ENCODE data around the gene RRBP1.

Gene RRBP1

DNA sequence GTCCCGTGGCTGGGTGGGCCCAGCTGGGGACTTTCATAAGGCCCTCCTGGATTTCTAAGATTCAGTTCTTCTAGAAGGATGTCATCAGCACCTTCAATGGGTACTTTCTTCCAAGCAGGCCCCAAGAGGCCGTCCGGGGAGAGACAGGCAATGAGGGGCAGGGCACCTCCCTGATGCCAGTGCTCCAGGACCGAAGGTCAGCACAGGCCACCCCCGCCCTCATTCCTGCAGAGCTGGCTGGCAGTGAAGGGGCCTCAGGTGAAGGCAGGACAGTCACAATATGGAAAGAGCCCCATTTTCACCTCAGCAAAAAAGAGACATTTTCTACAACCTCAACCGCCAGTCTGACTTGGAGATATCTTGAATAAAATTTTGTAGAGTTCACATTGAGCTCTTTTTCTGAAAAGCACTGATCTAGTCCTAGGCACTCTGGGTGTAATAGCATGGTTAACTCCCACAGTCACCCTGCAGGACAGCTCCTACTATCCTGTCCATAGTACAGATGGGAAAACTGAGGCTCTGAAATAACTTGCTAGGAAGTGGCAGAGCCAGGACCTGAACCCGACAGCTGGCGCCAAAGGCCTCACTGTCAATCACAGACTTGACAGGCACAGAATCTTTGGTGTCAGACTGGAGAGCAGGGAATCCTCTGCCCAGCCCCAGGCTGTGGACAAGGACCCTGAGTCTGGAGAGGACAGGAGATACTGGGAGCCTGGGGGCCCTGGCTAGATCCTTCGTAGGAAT lies 50.3 kb downstream of the RRBP1 start:
- no peak for DNase-seq

DNA sequence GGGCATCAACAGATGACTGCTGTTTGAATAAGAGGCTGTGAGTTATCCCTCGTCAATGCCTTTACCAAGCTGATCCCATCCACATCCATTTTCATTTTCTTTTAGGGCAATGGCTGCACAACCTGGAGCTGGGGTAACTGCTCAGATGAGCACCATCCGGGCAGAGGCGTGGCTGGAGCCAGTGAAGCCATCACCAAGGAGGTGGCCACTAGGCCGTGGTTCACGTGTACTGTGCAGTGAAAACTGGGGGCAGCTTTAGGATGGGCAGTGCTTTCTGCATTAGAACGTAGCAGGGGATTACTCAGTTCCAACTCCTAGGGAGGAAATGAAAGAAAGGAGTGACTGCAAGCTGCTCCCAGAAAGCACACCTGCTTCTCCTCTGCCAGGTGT lies 51.2 kb downstream of the RRBP1 start:
- no peak for DNase-seq

DNA sequence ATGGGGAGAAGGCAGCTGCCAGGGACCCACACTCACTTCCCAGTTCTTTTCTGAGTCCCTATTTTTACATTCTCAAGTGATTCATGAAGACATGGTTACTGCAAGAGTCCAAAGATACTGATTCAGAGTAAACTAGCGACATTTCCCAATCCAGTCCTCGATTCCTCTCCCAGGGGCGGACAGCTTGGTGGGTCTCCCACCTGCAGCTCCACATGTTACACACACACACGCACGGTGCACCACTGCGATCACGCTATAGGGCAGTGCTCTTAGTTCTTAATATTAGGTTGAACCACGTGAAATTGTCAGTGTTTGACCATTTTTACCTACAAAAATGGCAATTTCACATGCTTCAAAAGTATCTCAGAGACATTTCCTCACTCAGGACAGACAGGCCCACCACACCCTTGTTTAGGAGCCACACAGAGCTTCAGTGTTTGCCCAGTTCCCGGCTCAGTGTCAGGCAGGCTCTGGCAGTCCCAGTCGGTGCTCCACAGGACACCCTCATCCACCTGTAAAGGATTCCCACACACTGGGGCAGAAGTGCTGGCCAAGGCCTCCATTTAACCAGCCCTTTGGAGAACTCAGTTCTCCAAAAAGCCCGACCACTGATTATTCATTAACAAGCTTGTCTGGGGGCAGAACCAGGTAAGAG lies 51.8 kb downstream of the RRBP1 start:
- DNase-seq, result no peak

DNA sequence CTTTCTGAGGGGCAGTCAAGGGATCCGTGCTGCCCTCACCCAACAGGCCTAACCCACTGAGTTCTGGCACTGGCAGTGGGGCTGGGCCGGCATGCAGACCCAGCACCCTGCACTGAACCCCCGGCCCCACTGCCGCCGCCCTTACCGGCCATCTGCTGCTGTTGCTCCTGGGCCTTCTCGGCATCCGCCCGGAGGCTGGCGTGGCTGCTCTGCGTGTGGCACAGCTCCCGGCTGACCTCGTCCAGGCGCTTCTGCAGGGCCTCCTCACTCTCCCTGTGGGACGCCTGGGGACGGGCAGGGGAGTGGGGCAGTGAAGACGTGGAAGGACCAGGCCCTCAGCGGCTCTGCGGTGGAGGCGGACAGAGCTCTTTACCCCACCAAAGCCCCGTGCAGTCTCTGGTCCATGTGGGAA lies 52.4 kb downstream of the RRBP1 start:
- DNase-seq, result no peak

DNA sequence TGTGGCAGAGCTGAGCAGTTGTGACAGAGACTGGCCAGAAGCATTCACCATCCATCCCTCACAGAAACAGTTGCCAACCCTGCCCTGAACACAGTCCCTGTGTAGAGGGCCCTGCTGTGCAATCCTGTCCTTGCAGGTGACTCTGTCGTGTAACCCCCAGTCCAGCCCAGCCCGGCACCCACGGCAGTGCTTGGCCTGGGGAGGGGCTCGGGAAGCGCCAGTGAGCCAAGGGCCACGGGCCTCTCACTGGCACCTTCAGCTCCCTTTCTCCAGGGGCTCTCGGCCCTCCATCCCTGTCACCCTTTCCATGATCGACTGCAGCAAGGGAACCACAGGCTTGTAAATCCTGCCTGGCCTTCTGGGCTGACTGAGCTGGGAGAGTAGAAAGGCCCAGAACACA lies 53.0 kb downstream of the RRBP1 start:
- no peak for DNase-seq

DNA sequence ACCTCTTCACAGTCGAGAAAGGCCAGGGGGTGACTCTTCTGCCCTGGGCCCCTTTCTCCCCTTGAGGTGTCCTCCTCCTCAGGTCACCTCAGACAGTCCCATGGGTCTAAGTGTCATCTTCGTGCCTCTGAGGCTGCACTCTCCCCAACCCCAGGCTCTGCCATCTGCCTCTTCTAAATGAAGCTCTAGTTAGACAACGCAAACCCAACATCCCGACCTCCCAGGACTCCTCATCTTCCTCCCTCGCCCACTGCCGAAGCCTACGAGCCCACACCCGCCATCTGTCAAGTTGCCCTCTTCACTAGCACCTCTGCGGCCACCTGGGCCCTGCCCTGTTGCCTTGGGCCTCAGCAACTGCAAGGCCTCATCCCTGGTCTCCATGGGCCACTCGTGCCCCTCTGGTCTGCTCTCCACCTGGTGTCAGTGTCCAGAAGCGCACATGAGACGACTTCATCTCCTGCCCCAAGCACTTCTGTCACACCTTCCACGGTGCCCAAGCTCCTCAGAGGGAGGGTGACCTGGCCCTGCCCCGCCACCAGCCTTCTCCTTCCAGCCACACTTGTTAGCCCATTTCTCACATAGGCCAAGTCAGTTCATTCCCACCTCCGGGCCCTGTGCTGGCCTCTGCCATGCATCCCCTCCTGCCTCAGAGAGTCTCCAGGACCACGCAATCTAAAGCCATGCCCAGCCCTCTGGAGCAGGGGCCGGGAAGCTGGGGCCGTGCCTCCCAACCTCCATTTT lies 53.8 kb downstream of the RRBP1 start:
- DNase-seq, result no peak

DNA sequence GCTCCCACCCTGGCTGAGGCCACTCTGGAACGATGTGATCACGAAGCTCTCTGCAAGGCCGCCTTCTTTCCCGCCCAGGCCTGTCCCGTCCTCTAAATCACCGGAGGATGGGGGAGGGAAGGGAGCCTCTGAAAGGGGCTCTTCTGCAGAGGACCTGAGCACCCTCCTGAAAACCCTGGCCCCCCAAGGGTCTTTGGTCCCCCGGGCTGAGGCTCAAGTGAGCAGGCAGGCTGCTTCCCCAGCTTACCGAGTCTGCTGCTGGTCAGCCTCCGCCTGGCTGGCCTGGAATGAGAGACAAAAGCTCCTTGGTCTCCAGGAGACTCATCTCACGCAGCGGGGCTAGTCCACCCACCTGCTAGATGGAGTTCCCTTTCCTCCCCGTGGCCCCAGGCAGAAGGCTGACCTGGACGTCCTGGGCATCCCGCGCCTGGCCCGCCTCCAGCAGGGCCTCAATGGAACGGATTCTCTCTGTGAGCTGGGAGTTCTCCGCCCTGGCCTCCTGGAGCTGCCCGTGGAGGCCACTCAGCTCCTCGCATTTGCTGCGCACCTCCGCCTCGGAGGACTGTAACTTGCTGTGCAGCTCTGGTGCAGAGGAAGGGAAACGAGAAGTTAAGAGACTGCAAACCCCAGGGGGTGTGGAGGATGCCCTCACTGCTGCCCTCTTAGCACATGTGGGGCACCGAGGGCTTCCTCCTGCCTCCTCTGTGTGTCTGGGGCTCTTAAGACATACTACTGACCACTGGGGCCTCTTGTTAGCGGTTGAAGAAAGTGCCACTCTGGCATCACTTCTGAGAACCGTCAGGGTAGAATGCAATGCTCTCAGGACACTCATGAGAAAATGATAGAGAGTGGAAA lies 54.7 kb downstream of the RRBP1 start:
- no peak for DNase-seq

DNA sequence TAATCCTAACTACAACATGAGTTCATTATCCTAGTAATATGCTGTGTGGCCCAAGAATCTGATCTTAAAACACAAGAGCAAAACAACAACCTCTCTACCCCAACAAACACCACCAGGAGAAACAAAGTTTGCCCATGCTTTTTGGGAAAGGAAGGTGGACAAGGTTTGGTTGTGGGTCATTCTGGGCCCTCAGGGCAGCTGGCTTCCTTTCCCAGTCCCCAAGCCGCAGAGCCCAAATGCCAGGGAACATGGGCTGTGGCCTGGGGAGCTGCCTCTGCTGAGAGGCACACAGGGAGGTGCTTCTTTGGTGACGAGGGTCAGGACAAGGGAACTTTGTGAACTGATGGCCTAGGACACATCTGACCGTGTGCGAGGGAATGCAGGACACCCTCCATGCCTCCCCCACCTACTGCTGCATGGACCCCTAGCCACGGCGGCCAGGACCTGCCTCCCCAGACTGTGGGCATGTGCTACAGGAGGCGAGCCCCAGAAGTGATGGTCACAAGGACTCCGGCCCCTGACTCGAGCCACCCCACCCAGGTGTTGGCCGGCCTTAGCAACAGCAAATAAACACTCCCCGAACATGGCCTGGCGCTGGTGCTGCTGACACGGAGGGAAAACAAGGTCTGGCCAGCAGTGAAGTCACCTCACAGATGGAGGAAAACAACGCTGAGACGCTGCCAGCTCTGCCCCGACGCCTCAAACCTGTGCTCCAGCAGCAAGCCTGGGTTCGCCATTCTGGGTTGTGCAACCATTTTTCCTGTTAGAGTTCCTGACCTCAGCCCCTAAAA lies 55.6 kb downstream of the RRBP1 start:
- no peak for DNase-seq

DNA sequence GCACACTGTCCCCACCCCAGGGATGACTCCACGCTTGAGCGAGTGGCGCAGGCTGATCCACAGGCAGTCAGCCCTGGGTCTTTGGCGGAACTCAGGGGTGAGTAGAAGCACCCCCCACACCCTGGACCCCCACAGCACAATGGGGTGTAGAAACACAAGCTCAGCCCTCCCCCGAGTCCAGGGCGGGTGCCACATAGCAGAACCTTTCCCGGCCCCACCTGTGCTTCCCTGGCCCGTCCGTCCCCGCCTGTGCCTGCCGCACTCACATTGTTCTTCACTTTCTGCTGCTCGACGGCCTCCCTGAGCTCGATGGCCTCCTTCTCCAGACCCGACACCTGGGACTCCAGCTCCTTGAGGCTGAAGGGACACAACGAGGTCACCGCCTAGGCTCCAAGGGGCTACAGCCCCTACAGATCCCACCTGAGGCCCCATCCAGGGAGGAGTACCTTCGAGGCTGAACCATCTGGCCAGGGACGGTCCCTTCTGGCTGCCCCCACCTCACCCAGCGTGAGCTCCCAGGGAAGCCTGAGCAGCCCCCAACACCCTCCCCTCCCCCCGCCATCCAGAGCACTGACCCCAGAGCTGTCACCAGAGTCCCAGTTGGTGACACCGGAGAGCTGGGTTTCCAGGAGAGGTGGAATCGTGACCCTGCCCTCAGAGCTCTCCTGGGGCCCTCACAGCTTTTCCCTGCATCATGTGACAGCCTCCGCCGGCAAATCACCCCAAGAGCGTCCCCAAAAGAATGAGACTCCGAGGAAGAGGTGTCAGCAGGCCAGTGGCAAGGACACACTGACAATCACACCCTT lies 56.6 kb downstream of the RRBP1 start:
- no peak for DNase-seq

DNA sequence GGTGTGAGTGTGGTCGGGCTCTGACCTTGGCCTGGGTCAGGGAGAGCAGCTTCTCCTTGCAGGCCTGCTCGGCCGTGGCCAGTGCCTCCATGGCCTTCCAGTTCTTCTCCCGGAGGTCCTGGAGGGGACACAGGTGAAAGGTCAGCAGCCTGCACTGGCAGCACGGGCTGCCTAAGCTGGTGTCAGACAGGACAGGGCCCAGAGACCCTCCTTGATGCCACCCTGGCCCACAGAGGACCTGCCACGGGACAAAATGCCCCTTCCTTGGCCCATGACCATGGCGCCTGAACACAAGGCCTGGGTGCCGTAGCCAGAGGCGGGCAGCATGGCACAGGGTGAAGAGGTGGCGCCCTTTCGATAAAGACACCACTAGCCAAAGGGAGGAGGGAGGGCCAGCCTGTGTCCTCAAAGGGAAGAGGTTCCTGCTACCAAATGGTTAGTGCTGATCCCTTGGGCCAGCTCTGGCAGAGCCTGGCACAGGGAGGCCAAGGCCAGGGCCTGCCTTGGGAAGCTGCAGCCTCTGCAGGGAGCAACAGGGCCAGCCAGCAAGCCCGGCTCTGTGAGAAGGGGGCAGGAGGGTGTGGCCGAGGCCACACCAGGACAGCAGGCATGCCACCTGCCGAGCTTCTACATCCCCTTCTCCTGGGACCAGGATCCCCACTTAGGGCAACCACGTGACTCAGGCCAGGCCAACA lies 57.3 kb downstream of the RRBP1 start:
- no peak for DNase-seq

DNA sequence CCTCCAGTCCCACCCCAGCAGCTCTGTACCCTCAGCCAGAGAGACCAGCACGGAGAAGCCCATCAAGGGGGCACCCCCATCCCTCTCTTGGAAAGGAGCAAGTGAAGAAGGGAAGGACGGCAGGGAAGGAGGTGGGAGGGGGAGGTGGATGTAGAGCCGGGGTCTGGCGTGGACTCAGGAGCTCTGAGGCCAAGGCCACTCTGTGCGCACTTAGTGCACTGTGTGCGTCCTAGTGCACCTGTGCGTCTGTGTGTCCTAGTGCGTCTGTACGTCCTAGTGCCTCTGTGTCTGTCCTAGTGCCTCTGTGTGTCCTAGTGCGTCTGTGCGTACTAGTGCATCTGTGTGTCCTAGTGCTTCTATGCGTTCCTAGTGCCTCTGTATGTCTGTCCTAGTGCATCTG lies 58.0 kb downstream of the RRBP1 start:
- DNase-seq, result no peak

DNA sequence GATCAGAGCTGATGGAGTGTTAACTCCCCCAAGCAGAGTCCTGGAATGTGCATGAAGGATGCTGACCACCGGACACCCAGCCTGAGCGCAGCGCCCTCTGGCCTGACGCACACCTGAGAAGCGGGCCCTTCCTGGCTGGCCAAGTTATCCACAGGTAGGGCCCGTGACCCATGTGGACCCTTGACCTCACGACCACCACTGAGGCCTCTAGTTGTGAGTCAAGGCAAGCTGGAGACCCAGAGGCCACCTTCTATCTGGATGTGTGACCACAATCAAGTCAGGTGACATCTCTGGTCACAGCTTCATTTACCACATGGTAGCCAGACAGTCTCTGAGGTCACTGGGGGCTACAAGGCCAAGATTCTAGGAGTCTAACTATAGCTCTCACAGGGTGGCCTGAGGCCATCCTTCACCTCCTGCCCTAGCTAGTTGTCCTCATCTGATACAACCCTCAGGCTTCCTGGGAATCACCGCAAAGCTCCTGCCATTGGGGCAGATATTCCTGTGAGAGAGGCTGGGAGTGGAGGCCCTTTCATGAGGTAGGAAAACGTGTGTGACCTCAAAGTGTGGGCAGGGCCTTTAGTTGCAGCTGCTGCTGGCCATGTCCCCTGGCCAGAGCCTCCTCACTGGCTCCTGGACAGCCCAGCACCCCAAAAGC lies 59.1 kb downstream of the RRBP1 start:
- DNase-seq, result no peak

DNA sequence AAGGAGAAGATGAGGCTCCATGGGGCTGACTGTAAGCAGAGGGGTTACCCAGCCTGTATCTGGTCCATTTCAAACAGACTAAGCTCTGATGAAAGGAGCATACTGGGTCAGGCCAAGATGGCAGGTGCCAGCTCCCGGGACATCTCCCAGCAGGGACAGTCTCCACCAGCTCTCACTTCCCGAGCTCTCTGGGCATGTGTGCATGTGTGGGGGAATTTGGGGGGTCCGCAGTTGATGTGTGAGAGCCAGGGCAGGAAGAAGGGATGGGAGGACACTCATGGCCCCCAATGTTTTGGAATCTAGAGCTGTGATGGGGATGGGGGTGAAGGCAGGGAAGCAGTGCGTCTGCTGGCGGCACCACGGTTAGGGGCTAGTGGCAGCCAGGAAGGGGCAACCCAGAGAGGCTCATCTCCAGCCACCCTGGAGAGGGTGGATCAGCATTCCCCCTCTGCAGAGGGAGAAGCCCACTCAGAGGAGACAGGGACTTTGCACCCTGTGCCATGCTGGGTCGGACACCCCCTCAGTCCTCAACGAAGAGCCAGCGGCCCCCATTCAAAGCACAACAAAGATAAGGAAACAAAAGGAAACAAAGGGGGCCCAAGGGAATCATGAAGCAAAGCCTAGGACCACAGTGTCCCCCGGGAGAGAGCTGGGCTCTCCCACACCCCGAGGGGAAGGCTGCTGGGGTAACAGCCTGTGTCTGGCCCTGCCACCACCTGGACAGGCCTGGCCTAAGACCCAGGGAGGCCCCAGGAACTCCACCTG lies 59.8 kb downstream of the RRBP1 start:
- DNase-seq, result no peak

DNA sequence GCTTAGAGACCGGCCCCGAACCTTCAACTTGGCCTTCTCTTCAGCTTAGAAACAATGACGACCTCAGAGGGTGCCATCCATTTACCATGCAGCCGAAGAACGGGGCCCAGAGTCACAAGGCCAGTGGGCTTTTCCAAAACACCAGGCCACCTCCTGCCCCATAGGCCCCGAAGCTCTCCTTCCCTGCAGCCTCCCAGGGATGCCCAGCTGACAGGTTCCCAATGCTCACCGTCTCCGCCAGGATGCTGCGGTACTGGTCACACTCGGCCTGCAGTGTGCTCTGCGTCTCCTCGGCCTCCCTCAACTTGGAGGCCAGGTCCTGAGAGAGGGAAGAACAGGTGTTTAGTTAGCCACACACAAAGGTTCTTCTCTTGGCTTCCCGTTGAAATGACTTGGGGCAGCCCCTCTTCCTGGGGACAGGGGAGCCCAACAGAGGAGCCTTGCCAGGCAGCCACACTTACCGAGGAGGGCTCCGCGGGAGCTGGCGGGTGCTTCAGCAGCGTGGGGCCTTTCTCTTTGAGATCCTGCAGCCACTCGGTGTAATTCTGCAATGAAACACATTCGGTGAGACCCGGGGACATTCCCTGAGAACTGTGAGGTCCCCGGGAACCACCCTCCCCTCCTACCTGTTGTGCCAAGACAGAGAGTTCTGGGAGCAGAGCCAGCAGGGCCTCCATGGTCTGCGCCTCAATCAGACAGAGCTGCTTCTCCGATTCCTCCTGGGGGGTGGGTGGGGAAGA lies 60.6 kb downstream of the RRBP1 start:
- no peak for DNase-seq

DNA sequence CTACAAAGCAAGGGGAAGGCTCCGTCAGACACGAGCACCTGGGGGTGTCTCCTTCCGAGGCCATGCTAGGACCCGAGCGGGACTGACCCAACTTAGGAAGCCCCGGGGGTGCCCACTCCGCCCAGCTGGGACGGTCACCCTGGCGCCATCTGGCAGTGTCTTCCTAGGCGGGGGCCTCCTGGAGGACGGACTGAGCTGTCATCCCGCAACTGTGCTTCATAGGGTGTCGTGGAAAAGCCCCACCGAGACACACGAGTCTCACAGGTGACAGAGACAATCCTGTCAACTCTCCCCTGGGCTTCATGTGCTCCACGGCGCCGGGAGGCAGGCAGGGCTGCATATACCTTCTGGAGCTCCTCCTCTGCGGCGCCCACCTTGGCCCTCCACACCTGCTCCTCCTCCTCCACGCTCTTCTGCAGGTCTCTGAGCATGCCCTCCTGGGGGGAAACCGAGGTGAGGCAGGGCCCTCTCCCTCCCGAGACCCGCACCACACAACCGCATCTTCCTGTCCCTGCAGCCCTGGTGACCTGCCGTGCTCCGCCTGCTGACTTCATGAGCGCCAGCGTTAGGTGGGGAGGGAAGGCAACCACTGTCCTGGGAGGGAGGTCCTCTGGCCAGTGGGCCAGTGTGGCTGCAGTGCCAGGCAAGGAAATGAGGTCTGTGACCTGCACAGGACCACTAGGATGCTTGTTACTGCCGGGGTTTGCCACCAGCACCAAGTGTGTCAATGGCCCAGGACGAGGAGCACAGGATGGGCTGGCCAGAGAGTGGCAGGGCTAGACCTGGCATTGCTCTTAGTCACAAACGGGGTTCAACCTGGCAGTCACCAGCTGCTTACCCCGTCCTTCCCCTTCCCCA lies 61.4 kb downstream of the RRBP1 start:
- DNase-seq, result no peak

DNA sequence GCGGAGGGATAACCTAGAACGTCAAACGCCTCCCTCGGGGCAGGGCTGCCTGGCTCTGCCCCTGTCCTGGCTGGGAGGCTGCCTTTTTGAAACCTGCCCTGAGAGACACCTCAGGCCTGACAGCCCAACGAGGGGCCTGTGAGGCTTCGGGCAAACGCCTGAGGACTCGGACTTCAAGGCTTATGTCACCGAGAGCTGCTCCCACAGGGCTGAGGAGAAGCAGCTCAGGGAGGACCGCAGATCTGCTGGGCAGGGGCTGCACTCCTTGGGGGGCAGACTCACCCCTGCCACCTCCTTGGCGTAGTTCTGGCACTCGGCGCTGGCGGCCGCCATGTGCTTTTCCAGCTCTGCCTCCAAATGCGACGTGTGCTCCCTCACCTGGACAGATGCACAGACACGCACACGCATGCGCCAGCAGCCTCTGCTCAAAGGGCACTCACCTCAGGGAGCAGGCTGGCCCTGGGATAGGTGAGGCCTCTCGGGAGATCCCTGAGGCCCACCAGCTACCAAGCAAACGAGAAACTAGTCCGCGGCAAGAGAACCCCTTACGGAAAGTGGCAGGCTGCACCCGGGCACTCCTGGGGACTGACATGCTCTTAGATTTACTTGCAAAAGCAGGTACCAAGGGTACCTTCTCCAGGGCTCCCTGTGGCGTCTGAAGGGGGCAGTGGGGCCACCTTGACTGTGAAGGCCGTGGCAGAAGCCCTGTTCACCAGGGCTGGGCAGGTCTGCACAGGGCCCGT lies 62.5 kb downstream of the RRBP1 start:
- no peak for DNase-seq

DNA sequence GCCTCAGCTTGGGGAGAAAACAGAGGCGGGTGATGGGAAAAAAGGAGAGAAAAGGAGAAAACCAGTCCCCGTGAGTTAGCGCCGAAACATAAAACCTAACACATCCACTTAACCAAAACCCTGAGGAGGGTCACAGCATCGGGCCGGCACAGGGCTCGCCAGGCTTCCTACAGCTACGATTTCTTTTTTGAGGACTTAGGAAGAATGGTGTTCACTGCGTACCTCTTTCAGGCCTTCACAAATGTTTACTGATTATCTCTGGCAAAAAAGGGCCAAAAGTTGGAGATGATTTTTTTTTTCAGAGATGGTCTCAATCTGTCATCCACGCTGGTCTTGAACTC lies 63.4 kb downstream of the RRBP1 start:
- DNase-seq, result no peak
